Kidney (tissue), 14 donors: Measurements from ENCODE around the gene A2M. TPM values are rescaled to one million over a fixed set of nuclear protein-coding genes. Genes with fewer than 3 reads are reported as not detected.
A peak's percentile ranks its signal among the peaks of the same experiment; 100 is the strongest.

ENCODE experiments used
- DNase-seq, 5 donors: peaks; one replicate each; pipeline ENCODE4 v3.0.0-alpha.2; 2013 to 2020
- FAIRE-seq: peaks from 2 replicates; lab custom pipeline; 2012; peaks lifted over from hg19 to GRCh38; lab: Jason Lieb, UNC
- H3K27ac ChIP-seq, 2 donors: one replicate each; pipeline ENCODE4 v1.7.0; 2013; ENCODE audit warnings: low read depth in 2 of 2, low read length in 2 of 2, inconsistent platforms in 1 of 2
- H3K27me3 ChIP-seq: one replicate; pipeline ENCODE4 v1.7.1; 2013; ENCODE audit warnings: low read length, inconsistent platforms; ENCODE audit not compliant: control insufficient read depth, insufficient read depth
- H3K36me3 ChIP-seq, 3 donors: one replicate each; pipeline versions ENCODE4 v1.7.0 to v1.7.1; 2013; ENCODE audit warnings: low read length in 3 of 3, control low read depth in 1 of 3, inconsistent platforms in 1 of 3; ENCODE audit not compliant: insufficient read depth in 3 of 3, control insufficient read depth in 2 of 3
- H3K4me1 ChIP-seq, 3 donors: one replicate each; pipeline versions ENCODE4 v1.7.0 to v1.7.1; 2013; ENCODE audit warnings: low read length in 3 of 3, inconsistent platforms in 1 of 3, low read depth in 1 of 3; ENCODE audit not compliant: control insufficient read depth in 2 of 3, insufficient read depth in 2 of 3
- H3K4me3 ChIP-seq, 3 donors: one replicate each; pipeline versions ENCODE4 v1.7.0 to v1.8.1; 2013; ENCODE audit warnings: low read length in 3 of 3, control low read depth in 1 of 3, inconsistent platforms in 1 of 3
- H3K9ac ChIP-seq, 3 donors: one replicate each; pipeline versions ENCODE4 v1.7.0 to v1.7.1; 2013; ENCODE audit warnings: low read length in 3 of 3, control low read depth in 1 of 3, inconsistent platforms in 1 of 3
- H3K9me3 ChIP-seq, 3 donors: one replicate each; pipeline versions ENCODE4 v1.7.0 to v1.7.1; 2013; ENCODE audit warnings: low read length in 3 of 3, control low read depth in 1 of 3, inconsistent platforms in 1 of 3; ENCODE audit not compliant: control insufficient read depth in 2 of 3, insufficient read depth in 1 of 3
- CTCF ChIP-seq: IDR thresholded peaks from 3 replicates; pipeline ENCODE4 v1.5.1; 2012; ENCODE audit warnings: mild to moderate bottlenecking, moderate library complexity, borderline replicate concordance; ENCODE audit not compliant: insufficient read depth; ENCODE audit errors: extremely low read depth
- intact Hi-C: fragments of 100-400 bp; cut with DNase I; formaldehyde crosslinking; loops from one replicate; pipeline ENCODE4 v1.11.1; 2022
- polyA plus RNA-seq: library from polyadenylated mRNA; stranded (reverse); fragments of 350-450 nt; fragmentation: Illumina TruSeq; extraction: RNeasy Lipid Tissue Mini Kit (QIAGEN cat#74804); gene quantifications from one replicate; pipeline ENCODE4 v1.2.3, GENCODE V29; 2014; ENCODE audit warnings: low read depth, low replicate concordance; ENCODE audit not compliant: insufficient read depth
- total RNA-seq: library from RNA; stranded (reverse); fragmentation: NEBNext Ultra II Directional; extraction: Animal tissue kit (Norgen Biotek cat#: 25700); gene quantifications from one replicate; pipeline ENCODE4 v1.2.1, GENCODE V29; 2021
- donor health status: control.
- donor health status: control.
- donor health status: control.
- donor health status: control.
- donor health status: control.
- donor health status: DM: yes; HTN: yes; CAD: no.
- donor health status: Normal renal cell carcinoma (clear cell type).

The A2M gene
- total and polyA plus RNA-seq, 2 donors from 2014 or later, result 745 to 971 TPM

DNA sequence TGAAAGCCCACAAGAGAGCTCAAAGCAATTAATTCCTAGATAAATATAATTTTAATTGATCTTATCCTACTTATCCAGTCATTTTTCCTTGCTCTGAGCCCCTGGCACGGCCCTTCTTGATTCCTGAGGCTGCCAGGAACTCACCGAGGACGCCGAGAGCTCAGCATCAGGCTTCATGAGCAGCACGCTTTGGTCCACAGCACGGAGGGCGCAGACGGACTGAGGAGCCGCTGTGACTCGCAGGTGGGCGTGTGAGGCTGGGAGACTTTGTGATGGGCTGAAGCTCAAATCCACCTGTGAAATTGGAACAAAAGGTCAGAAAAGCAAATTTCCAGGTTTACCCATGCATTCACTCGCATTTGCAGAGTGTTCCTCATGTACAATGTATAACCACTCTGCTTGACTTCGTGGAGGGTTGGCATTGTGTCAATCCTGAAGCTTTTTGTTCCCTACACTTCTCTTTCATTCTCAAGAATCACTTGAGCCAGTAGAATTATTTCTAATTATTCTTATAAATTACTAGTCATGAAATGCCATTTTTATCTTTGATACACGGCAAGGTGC, 17.2 kb downstream of the A2M start:
- Histone ChIP-seq H3K4me1 (no peaks in the 10 kb centered on the region), H3K9me3 (no peaks in the 10 kb centered on the region), H3K36me3 (peaks cover 0 to 19% (median 9%) of the 10 kb centered on the region in 3 donors), H3K27me3 (no peaks in the 10 kb centered on the region), H3K4me3 (no peak overlapping the region), H3K9ac (no peak overlapping the region), H3K27ac (no peak overlapping the region)
- peak in 1 of 5 donors; percentile 64 for DNase-seq
- no peak for TF ChIP-seq CTCF
- FAIRE-seq, result no peak
- intact Hi-C loops, result no loop called here

- intact Hi-C loops, result no loop called here
- FAIRE-seq, result no peak
- Histone ChIP-seq H3K9ac (no peak overlapping the region), H3K27ac (no peak overlapping the region), H3K9me3 (no peaks in the 10 kb centered on the region), H3K4me3 (no peak overlapping the region), H3K27me3 (no peaks in the 10 kb centered on the region), H3K36me3 (peaks cover 0 to 19% (median 8%) of the 10 kb centered on the region in 3 donors), H3K4me1 (no peaks in the 10 kb centered on the region)
- no peak for TF ChIP-seq CTCF
- DNase-seq, result no peak
Measured at GRCh38 chr12:9098115-9098452, 17.6 kb downstream of the A2M start.

DNA sequence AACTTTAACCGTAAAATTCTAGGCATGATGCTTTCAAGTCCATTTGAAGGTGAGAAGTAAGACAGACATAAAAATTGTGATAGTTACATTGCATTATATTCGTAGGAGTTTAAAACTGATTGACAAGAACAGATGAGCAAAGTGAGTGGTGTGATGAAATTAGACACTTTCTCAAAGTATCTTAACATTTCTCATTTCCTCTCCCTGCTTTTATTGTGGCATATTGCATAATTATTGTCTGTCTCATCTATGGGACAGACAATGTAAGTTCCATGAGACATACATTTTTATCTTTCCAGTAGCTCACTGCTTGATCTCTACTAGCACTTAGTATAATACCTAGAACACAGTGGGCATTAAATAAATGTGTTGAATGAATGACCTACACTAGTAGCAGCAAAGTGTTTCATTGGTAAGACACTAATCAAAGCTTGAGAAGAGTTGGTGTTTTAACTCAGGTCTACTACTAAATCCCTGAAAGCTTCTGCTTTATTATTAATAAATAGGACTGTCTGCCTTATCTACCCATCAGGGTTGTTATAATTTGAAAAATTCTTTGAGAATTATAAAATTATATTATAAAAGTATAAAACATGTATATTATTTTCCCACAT, 19.0 kb downstream of the A2M start:
- Histone ChIP-seq H3K9me3 (no peaks in the 10 kb centered on the region), H3K27me3 (no peaks in the 10 kb centered on the region), H3K36me3 (peaks cover 0 to 24% (median 8%) of the 10 kb centered on the region in 3 donors), H3K9ac (no peak overlapping the region), H3K4me3 (no peak overlapping the region), H3K4me1 (no peaks in the 10 kb centered on the region), H3K27ac (no peak overlapping the region)
- DNase-seq (no peak), FAIRE-seq (no peak)
- TF ChIP-seq CTCF, result no peak
- intact Hi-C loops, result no loop called here
